Endothelial cell of umbilical vein (primary cell): ENCODE data around the gene SCAPER. TPM values are rescaled to one million over a fixed set of nuclear protein-coding genes. Genes with fewer than 3 reads are reported as not detected.
A peak's percentile ranks its signal among the peaks of the same experiment; 100 is the strongest.

Source experiments
- BruUV-seq: library from RNA; stranded (reverse); fragments of 400-500 nt; replicated peaks from 2 replicates; lab custom pipeline; 2021; lab: Mats Ljungman, UMichigan
- CTCF ChIA-PET: fragments of 300-600, 350-600 bp; sonication (Branson Sonifier 250); formaldehyde crosslinking; loops from one replicate; lab custom pipeline; 2021; ENCODE audit warnings: antibody characterized with exemption, inconsistent platforms; lab: Charles Lee
- POLR2A ChIA-PET: fragments of 300-600, 350-600 bp; sonication (Branson Sonifier 250); formaldehyde crosslinking; loops from one replicate; lab custom pipeline; 2021; ENCODE audit warnings: antibody characterized with exemption, inconsistent platforms; lab: Charles Lee
- DNase-seq: peaks from one replicate; pipeline ENCODE4 v3.0.0-alpha.2; 2011; ENCODE audit warnings: low read depth, low spot score
- FAIRE-seq: peaks from 2 replicates; lab custom pipeline; 2011; peaks lifted over from hg19 to GRCh38; lab: Jason Lieb, UNC
- H2AFZ ChIP-seq: 2 replicates; pipeline ENCODE4 v1.6.0; 2012; ENCODE audit warnings: low read depth, low read length, control low read depth, inconsistent platforms
- H3K27ac ChIP-seq: 2 replicates; pipeline ENCODE4 v1.5.1; 2011; ENCODE audit warnings: low read depth, mild to moderate bottlenecking, control low read depth, low read length, moderate library complexity; ENCODE audit not compliant: insufficient read depth
- H3K27me3 ChIP-seq, 2 experiments: 2 replicates each; pipeline versions ENCODE4 v1.6.0 to v1.6.1; 2011; ENCODE audit warnings: low read length in 2 of 2, mixed read lengths in 1 of 2; ENCODE audit not compliant: control insufficient read depth in 2 of 2, insufficient read depth in 2 of 2
- H3K36me3 ChIP-seq, 2 experiments: 2 replicates in 1 of 2; 3 replicates in 1 of 2; pipeline ENCODE4 v1.5.1; 2011; ENCODE audit warnings: low read length in 2 of 2, mild to moderate bottlenecking in 1 of 2, moderate library complexity in 1 of 2; ENCODE audit not compliant: control insufficient read depth in 2 of 2, insufficient read depth in 2 of 2; ENCODE audit errors: extremely low read depth in 1 of 2
- H3K4me1 ChIP-seq: 3 replicates; pipeline ENCODE4 v1.5.1; 2011; ENCODE audit warnings: mild to moderate bottlenecking, low read length; ENCODE audit not compliant: control insufficient read depth, insufficient read depth; ENCODE audit errors: extremely low read depth
- H3K4me2 ChIP-seq: 2 replicates; pipeline ENCODE4 v1.6.1; 2011; ENCODE audit warnings: low read length, control low read depth, mixed read lengths; ENCODE audit not compliant: insufficient read depth
- H3K4me3 ChIP-seq, 3 experiments: fragments of 200-600 bp in 1 of 3; sonication (generic), shearing (Covaris generic) in 1 of 3; replicated peaks in 1 of 3; 2 replicates each; pipeline ENCODE4 v1.5.1; 2011 to 2016; ENCODE audit warnings: control low read depth in 3 of 3, low read length in 3 of 3, mild to moderate bottlenecking in 2 of 3, inconsistent platforms in 1 of 3, low read depth in 1 of 3, moderate library complexity in 1 of 3; ENCODE audit not compliant: insufficient read depth in 1 of 3
- H3K79me2 ChIP-seq: 2 replicates; pipeline ENCODE4 v1.6.0; 2012; ENCODE audit warnings: low read length, inconsistent platforms; ENCODE audit not compliant: control insufficient read depth, insufficient read depth
- H3K9ac ChIP-seq: replicated peaks from 2 replicates; pipeline ENCODE3; 2011; ENCODE audit warnings: low read length, control low read depth; ENCODE audit not compliant: insufficient read depth; ENCODE audit errors: extremely low read depth
- H3K9me1 ChIP-seq: replicated peaks from 3 replicates; pipeline ENCODE4 v1.6.0; 2011; ENCODE audit warnings: mild to moderate bottlenecking, low read length; ENCODE audit not compliant: control insufficient read depth, insufficient read depth; ENCODE audit errors: extremely low read depth
- H3K9me3 ChIP-seq: replicated peaks from 2 replicates; pipeline ENCODE4 v1.5.1; 2012; ENCODE audit warnings: low read length, inconsistent platforms; ENCODE audit not compliant: control insufficient read depth, insufficient read depth
- H4K20me1 ChIP-seq: replicated peaks from 2 replicates; pipeline ENCODE3; 2011; ENCODE audit warnings: mild to moderate bottlenecking, low read length; ENCODE audit not compliant: control insufficient read depth, insufficient read depth; ENCODE audit errors: extremely low read depth
- GATA2 ChIP-seq: IDR thresholded peaks from 2 replicates; pipeline ENCODE4 v1.7.0; 2011; ENCODE audit warnings: low read depth, mild to moderate bottlenecking, moderate library complexity, mixed read lengths, low read length; ENCODE audit not compliant: insufficient read length, insufficient read depth
- JUN ChIP-seq: IDR thresholded peaks from 2 replicates; pipeline ENCODE4 v1.6.1; 2011; ENCODE audit warnings: borderline replicate concordance, low read depth; ENCODE audit not compliant: insufficient read length, insufficient read depth
- dilution Hi-C: fragments of 300-500 bp; cut with MboI; formaldehyde crosslinking; loops from one replicate; pipeline ENCODE4 v1.15.0; 2019; ENCODE audit warnings: low sequenced_read_pairs; ENCODE audit not compliant: extremely low pct_ligation_motif_present
- intact Hi-C: fragments of 100-400 bp; cut with micrococcal nuclease; formaldehyde crosslinking; loops from one replicate; pipeline ENCODE4 v1.10.0; 2022
- polyA plus RNA-seq, 4 experiments: library from polyadenylated mRNA; depleted of rRNA in 3 of 4; stranded (reverse) in 3 of 4; unstranded in 1 of 4; fragments of >200 nt; gene quantifications; 2 replicates each; pipeline versions ENCODE4 v1.2.1 to v1.2.3, GENCODE V29; 2011 to 2012; ENCODE audit warnings: missing spikeins in 1 of 4
- total RNA-seq: library from RNA; stranded (reverse); gene quantifications from 2 replicates; pipeline ENCODE4 v1.2.3, GENCODE V29; 2021
- TF ChIP-seq, protein P1 (sequence below), 2 donors: IDR thresholded peaks; 1 replicate in 1 of 2; 2 replicates in 1 of 2; pipeline ENCODE4 v1.5.1; 2011; ENCODE audit warnings: low read length in 2 of 2, mild to moderate bottlenecking in 2 of 2, moderate library complexity in 2 of 2, control low read depth in 1 of 2, inconsistent platforms in 1 of 2, low read depth in 1 of 2; ENCODE audit not compliant: insufficient read depth in 1 of 2; ENCODE audit errors: extremely low read depth in 1 of 2

SCAPER gene
- total and polyA plus RNA-seq, 2 donors (not counting 3 experiments of a cell fraction or from before 2014, with no cell fraction given): 2.7 to 12.7 TPM

- H3K27me3 ChIP-seq: peaks cover 37 to 53% of the 10 kb centered on the region in 2 experiments
These were observed 571.3 kb downstream of the SCAPER start for GRCh38 chr15:76333720-76334437.

More at GRCh38 chr15:76333720-76334437, 571.3 kb downstream of the SCAPER start:
- FAIRE-seq (no peak), DNase-seq (no peak)
- ChIA-PET CTCF (interaction anchor here (1.1 to 2.0 kb wide), 8 partner anchors 11 to 149 kb away, joined by 3 to 18 read pairs (median 8); no protein-coding TSS in a partner anchor), POLR2A (no interaction called here)
- Histone ChIP-seq H2AFZ (no peak overlapping the region), H3K79me2 (no peaks in the 10 kb centered on the region), H3K36me3 (no peaks in the 10 kb centered on the region), H4K20me1 (no peaks in the 10 kb centered on the region), H3K9me1 (no peaks in the 10 kb centered on the region), H3K27ac (no peak overlapping the region), H3K4me1 (peaks cover 20% of the 10 kb centered on the region), H3K9ac (no peak overlapping the region), H3K9me3 (no peaks in the 10 kb centered on the region), H3K4me2 (no peak overlapping the region), H3K4me3 (no peak overlapping the region)
- intact Hi-C loops: loop anchor here (1.0 kb wide), 1 partner anchor 23 kb away; the partner anchor contains the start of gene ETFA
- BruUV-seq: no TSS peak
- dilution Hi-C loops: no loop called here
- TF ChIP-seq JUN (no peak), GATA2 (no peak)
- TF ChIP-seq, protein P1, sequence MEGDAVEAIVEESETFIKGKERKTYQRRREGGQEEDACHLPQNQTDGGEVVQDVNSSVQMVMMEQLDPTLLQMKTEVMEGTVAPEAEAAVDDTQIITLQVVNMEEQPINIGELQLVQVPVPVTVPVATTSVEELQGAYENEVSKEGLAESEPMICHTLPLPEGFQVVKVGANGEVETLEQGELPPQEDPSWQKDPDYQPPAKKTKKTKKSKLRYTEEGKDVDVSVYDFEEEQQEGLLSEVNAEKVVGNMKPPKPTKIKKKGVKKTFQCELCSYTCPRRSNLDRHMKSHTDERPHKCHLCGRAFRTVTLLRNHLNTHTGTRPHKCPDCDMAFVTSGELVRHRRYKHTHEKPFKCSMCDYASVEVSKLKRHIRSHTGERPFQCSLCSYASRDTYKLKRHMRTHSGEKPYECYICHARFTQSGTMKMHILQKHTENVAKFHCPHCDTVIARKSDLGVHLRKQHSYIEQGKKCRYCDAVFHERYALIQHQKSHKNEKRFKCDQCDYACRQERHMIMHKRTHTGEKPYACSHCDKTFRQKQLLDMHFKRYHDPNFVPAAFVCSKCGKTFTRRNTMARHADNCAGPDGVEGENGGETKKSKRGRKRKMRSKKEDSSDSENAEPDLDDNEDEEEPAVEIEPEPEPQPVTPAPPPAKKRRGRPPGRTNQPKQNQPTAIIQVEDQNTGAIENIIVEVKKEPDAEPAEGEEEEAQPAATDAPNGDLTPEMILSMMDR (IDR thresholded peaks at IDR 0.05; ENCODE audit: extremely low read depth in 1 of 2, insufficient read depth in 1 of 2, low read depth in 1 of 2, low read length in 2 of 2): peak in 1 of 2 donors; percentile 22
